ENCODE data around the gene BSND. TPM values are rescaled to one million over a fixed set of nuclear protein-coding genes. Genes with fewer than 3 reads are reported as not detected.

Gene BSND
- polyA plus RNA-seq, 1 donor (not counting 4 experiments of a cell fraction or from before 2014, with no cell fraction given), result not detected

GRCh38 chr1:54990916-54991315, 7.8 kb upstream of the BSND start:
- no peaks in the 10 kb centered on the region for H3K4me1 ChIP-seq (ENCODE audit: control insufficient read depth, extremely low read depth, insufficient read depth, low read length)
- no peak overlapping the region for H2AFZ ChIP-seq (ENCODE audit: control insufficient read depth, low read length)
- TF ChIP-seq EZH2 (IDR thresholded peaks at IDR 0.05; ENCODE audit: low read length) (no peak), CTCF (optimal IDR thresholded peaks at IDR 0.05 in 1 of 3, IDR thresholded peaks at IDR 0.05 in 1 of 3, conservative IDR thresholded peaks at IDR 0.05 in 1 of 3; ENCODE audit: extremely low read depth in 1 of 3, insufficient read depth in 2 of 3, low read length in 3 of 3) (no peak)
- FAIRE-seq (no peak), DNase-seq (ENCODE audit: low read depth, low spot score) (no peak)
- dilution Hi-C loops (cut with MboI; ENCODE audit: extremely low pct_ligation_motif_present, low sequenced_read_pairs), result no loop called here
- H3K9me1 ChIP-seq (ENCODE audit: control insufficient read depth, extremely low read depth, insufficient read depth, low read length), result no peaks in the 10 kb centered on the region
- no peak overlapping the region for H3K4me2 ChIP-seq (ENCODE audit: control insufficient read depth, extremely low read depth, insufficient read depth, low read depth, low read length)
- no peaks in the 10 kb centered on the region for H3K9me3 ChIP-seq (ENCODE audit: control insufficient read depth, low read depth, low read length)
- H3K79me2 ChIP-seq (ENCODE audit: control insufficient read depth, insufficient read depth, low read length), result no peaks in the 10 kb centered on the region
- no peaks in the 10 kb centered on the region for H4K20me1 ChIP-seq (ENCODE audit: control insufficient read depth, extremely low read depth, insufficient read depth, low read length)
- no peak overlapping the region for H3K9ac ChIP-seq (ENCODE audit: control insufficient read depth, extremely low read depth, insufficient read depth, low read length)
- no peaks in the 10 kb centered on the region for H3K36me3 ChIP-seq (ENCODE audit: control insufficient read depth in 2 of 2, extremely low read depth in 1 of 2, insufficient read depth in 2 of 2, low read length in 2 of 2)
- H3K4me3 ChIP-seq (ENCODE audit: control insufficient read depth in 2 of 3, extremely low read depth in 1 of 3, insufficient read depth in 2 of 3, low read depth in 1 of 3, low read length in 3 of 3), result no peak overlapping the region
- H3K27me3 ChIP-seq (ENCODE audit: control insufficient read depth, extremely low read depth, insufficient read depth, low read length), result no peaks in the 10 kb centered on the region
- no peak overlapping the region for H3K27ac ChIP-seq (ENCODE audit: control insufficient read depth, insufficient read depth, low read length)

GRCh38 chr1:54991939-54992338, 6.8 kb upstream of the BSND start:
- no peaks in the 10 kb centered on the region for H3K79me2 ChIP-seq (ENCODE audit: control insufficient read depth, insufficient read depth, low read length)
- DNase-seq (ENCODE audit: low read depth, low spot score) (no peak), FAIRE-seq (no peak)
- H4K20me1 ChIP-seq (ENCODE audit: control insufficient read depth, extremely low read depth, insufficient read depth, low read length), result no peaks in the 10 kb centered on the region
- H3K9ac ChIP-seq (ENCODE audit: control insufficient read depth, extremely low read depth, insufficient read depth, low read length), result no peak overlapping the region
- H3K27ac ChIP-seq (ENCODE audit: control insufficient read depth, insufficient read depth, low read length), result no peak overlapping the region
- H3K9me1 ChIP-seq (ENCODE audit: control insufficient read depth, extremely low read depth, insufficient read depth, low read length), result no peaks in the 10 kb centered on the region
- no peaks in the 10 kb centered on the region for H3K4me1 ChIP-seq (ENCODE audit: control insufficient read depth, extremely low read depth, insufficient read depth, low read length)
- no peak overlapping the region for H3K4me3 ChIP-seq (ENCODE audit: control insufficient read depth in 2 of 3, extremely low read depth in 1 of 3, insufficient read depth in 2 of 3, low read depth in 1 of 3, low read length in 3 of 3)
- no peak overlapping the region for H2AFZ ChIP-seq (ENCODE audit: control insufficient read depth, low read length)
- no peaks in the 10 kb centered on the region for H3K9me3 ChIP-seq (ENCODE audit: control insufficient read depth, low read depth, low read length)
- no peaks in the 10 kb centered on the region for H3K36me3 ChIP-seq (ENCODE audit: control insufficient read depth in 2 of 2, extremely low read depth in 1 of 2, insufficient read depth in 2 of 2, low read length in 2 of 2)
- TF ChIP-seq EZH2 (IDR thresholded peaks at IDR 0.05; ENCODE audit: low read length), result no peak
- no peak for TF ChIP-seq CTCF (optimal IDR thresholded peaks at IDR 0.05 in 1 of 3, IDR thresholded peaks at IDR 0.05 in 1 of 3, conservative IDR thresholded peaks at IDR 0.05 in 1 of 3; ENCODE audit: extremely low read depth in 1 of 3, insufficient read depth in 2 of 3, low read length in 3 of 3)
- H3K27me3 ChIP-seq (ENCODE audit: control insufficient read depth, extremely low read depth, insufficient read depth, low read length), result peaks cover 3% of the 10 kb centered on the region
- H3K4me2 ChIP-seq (ENCODE audit: control insufficient read depth, extremely low read depth, insufficient read depth, low read depth, low read length), result no peak overlapping the region
- dilution Hi-C loops (cut with MboI; ENCODE audit: extremely low pct_ligation_motif_present, low sequenced_read_pairs), result no loop called here
